ENCODE data around the gene OSBPL7. TPM values are rescaled to one million over a fixed set of nuclear protein-coding genes. Genes with fewer than 3 reads are reported as not detected.

OSBPL7 gene
- total and polyA plus RNA-seq, 4 donors: 7.6 to 25.3 (median 11.0) TPM

GRCh38 chr17:47813077-47813476, 8.5 kb downstream of the OSBPL7 start:
- no peak overlapping the region for H3K27ac ChIP-seq (ENCODE audit: low read depth in 1 of 2, low read length in 1 of 2)
- H3K9me3 ChIP-seq (ENCODE audit: control insufficient read depth in 4 of 4, insufficient read depth in 3 of 4, low read length in 3 of 4): no peaks in the 10 kb centered on the region
- DNase-seq (no peak), ATAC-seq (ENCODE audit: insufficient read depth, low FRiP score) (no peak)
- WGBS, 2 donors: 95 to 96% methylated on average over 14 of the region's 14 CpGs
- peaks cover 3 to 73% (median 16%) of the 10 kb centered on the region in 4 donors for H3K36me3 ChIP-seq (ENCODE audit: control insufficient read depth in 4 of 4, insufficient read depth in 4 of 4, low read length in 4 of 4)
- TF ChIP-seq CTCF (IDR thresholded peaks at IDR 0.05; ENCODE audit: control extremely low read depth, extremely low read depth): no peak
- peaks cover 0 to 9% (median 3%) of the 10 kb centered on the region in 5 donors for H3K4me1 ChIP-seq (ENCODE audit: control insufficient read depth in 5 of 5, insufficient read depth in 5 of 5, low read length in 5 of 5)
- no peak overlapping the region for H3K9ac ChIP-seq (ENCODE audit: insufficient read depth in 1 of 2, low read length in 2 of 2)
- no peak overlapping the region for H3K4me3 ChIP-seq
- no peaks in the 10 kb centered on the region for H3K27me3 ChIP-seq (ENCODE audit: control insufficient read depth in 3 of 3, insufficient read depth in 3 of 3, low read length in 2 of 3)

DNA sequence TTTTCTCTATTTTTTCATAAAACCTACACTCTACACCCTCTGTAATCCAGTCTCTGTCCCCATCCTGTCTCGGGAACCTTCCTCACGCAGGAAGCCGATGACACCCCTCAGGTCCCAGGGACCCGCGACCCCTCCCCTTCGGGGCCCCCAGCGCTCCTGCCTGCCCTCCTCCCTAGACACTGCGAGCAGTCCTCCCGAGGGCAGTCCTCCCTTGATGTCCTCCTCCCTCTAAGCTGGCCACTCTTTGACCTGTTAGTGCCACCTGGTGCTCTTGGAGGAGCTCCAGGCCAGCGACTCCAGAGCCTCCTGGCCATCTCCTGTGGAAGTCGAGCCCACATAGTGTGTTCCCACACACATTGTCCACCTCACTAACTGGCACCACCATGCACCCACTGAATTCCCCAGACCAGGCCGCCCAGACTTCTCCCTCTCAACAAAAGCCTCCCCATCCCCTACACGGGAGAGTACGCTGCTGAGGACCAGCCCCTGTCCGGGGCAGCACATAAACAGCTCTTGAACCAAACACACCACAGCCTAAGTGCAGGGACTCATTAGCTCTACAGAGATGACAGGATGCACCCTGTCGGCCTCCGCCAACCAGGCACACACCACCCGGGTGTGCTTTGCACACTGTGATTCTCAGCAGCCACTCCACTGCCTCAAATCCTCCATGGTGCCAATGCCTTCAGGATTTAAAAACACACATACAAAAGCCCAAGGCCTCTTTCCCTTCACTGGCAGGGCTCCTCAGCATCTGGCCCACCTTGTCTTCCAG, 9.3 kb downstream of the OSBPL7 start:
- Histone ChIP-seq H3K4me3 (no peak overlapping the region), H3K9ac (ENCODE audit: insufficient read depth in 1 of 2, low read length in 2 of 2) (no peak overlapping the region), H3K27me3 (ENCODE audit: control insufficient read depth in 3 of 3, insufficient read depth in 3 of 3, low read length in 2 of 3) (no peaks in the 10 kb centered on the region), H3K4me1 (ENCODE audit: control insufficient read depth in 5 of 5, insufficient read depth in 5 of 5, low read length in 5 of 5) (peaks cover 0 to 9% (median 3%) of the 10 kb centered on the region in 5 donors), H3K36me3 (ENCODE audit: control insufficient read depth in 4 of 4, insufficient read depth in 4 of 4, low read length in 4 of 4) (peaks cover 3 to 74% (median 16%) of the 10 kb centered on the region in 4 donors), H3K9me3 (ENCODE audit: control insufficient read depth in 4 of 4, insufficient read depth in 3 of 4, low read length in 3 of 4) (no peaks in the 10 kb centered on the region), H3K27ac (ENCODE audit: low read depth in 1 of 2, low read length in 1 of 2) (no peak overlapping the region)
- 85 to 87% methylated on average over 18 of the region's 18 CpGs for WGBS, 2 donors
- TF ChIP-seq CTCF (IDR thresholded peaks at IDR 0.05; ENCODE audit: control extremely low read depth, extremely low read depth): no peak
- no peak for DNase-seq
- ATAC-seq (ENCODE audit: insufficient read depth, low FRiP score): no peak

GRCh38 chr17:47811709-47812108, 9.9 kb downstream of the OSBPL7 start:
- Histone ChIP-seq H3K27me3 (ENCODE audit: control insufficient read depth in 3 of 3, insufficient read depth in 3 of 3, low read length in 2 of 3) (no peaks in the 10 kb centered on the region), H3K9ac (ENCODE audit: insufficient read depth in 1 of 2, low read length in 2 of 2) (no peak overlapping the region), H3K4me3 (no peak overlapping the region), H3K27ac (ENCODE audit: low read depth in 1 of 2, low read length in 1 of 2) (no peak overlapping the region), H3K4me1 (ENCODE audit: control insufficient read depth in 5 of 5, insufficient read depth in 5 of 5, low read length in 5 of 5) (peaks cover 0 to 9% (median 3%) of the 10 kb centered on the region in 5 donors), H3K36me3 (ENCODE audit: control insufficient read depth in 4 of 4, insufficient read depth in 4 of 4, low read length in 4 of 4) (peaks cover 3 to 75% (median 18%) of the 10 kb centered on the region in 4 donors), H3K9me3 (ENCODE audit: control insufficient read depth in 4 of 4, insufficient read depth in 3 of 4, low read length in 3 of 4) (no peaks in the 10 kb centered on the region)
- no peak for TF ChIP-seq CTCF (IDR thresholded peaks at IDR 0.05; ENCODE audit: control extremely low read depth, extremely low read depth)
- WGBS, 2 donors: 77 to 87% methylated on average over 7 of the region's 7 CpGs
- DNase-seq (no peak), ATAC-seq (ENCODE audit: insufficient read depth, low FRiP score) (no peak)
